Endodermal cell (in vitro differentiated cells): ENCODE data around the gene SRD5A3. TPM values are rescaled to one million over a fixed set of nuclear protein-coding genes. Genes with fewer than 3 reads are reported as not detected.

ENCODE experiments used
- DNase-seq: peaks from one replicate; pipeline ENCODE4 v3.0.0-alpha.2; 2017
- H3K27ac ChIP-seq: 2 replicates; pipeline ENCODE4 v1.5.1; 2013; ENCODE audit warnings: mild to moderate bottlenecking, low read depth, low read length, moderate library complexity
- H3K27me3 ChIP-seq: 2 replicates; pipeline ENCODE4 v1.6.1; 2013; ENCODE audit warnings: mild to moderate bottlenecking, low read length, moderate library complexity; ENCODE audit not compliant: insufficient read depth, control insufficient read depth, poor library complexity, severe bottlenecking
- H3K36me3 ChIP-seq: 2 replicates; pipeline ENCODE4 v1.7.0; 2013; ENCODE audit warnings: mild to moderate bottlenecking, low read length, moderate library complexity; ENCODE audit not compliant: control insufficient read depth, insufficient read depth
- H3K4me1 ChIP-seq: one replicate; pipeline ENCODE4 v1.7.0; 2013; ENCODE audit warnings: low read length; ENCODE audit not compliant: control insufficient read depth, insufficient read depth
- H3K4me3 ChIP-seq: 2 replicates; pipeline ENCODE4 v1.5.1; 2013; ENCODE audit warnings: mild to moderate bottlenecking, low read length, moderate library complexity
- H3K9ac ChIP-seq: 2 replicates; pipeline ENCODE4 v1.6.1; 2013; ENCODE audit warnings: mild to moderate bottlenecking, low read length, moderate library complexity; ENCODE audit not compliant: poor library complexity, severe bottlenecking; ENCODE audit errors: extremely low read depth
- H3K9me3 ChIP-seq: 2 replicates; pipeline ENCODE4 v1.6.1; 2013; ENCODE audit warnings: mild to moderate bottlenecking, low read length, moderate library complexity; ENCODE audit not compliant: control insufficient read depth
- H3K27ac Mint-ChIP-seq: 2 replicates; pipeline ENCODE4 v1.8.0; 2020; ENCODE audit warnings: mixed read lengths
- H3K27me3 Mint-ChIP-seq: 2 replicates; pipeline ENCODE4 v1.8.0; 2021; ENCODE audit warnings: mild to moderate bottlenecking, mixed read lengths; ENCODE audit not compliant: insufficient read depth
- H3K36me3 Mint-ChIP-seq: 2 replicates; pipeline ENCODE4 v1.8.0; 2020; ENCODE audit warnings: low read depth, mixed read lengths
- H3K4me1 Mint-ChIP-seq: 2 replicates; pipeline ENCODE4 v1.8.0; 2020; ENCODE audit warnings: mixed read lengths
- H3K4me3 Mint-ChIP-seq: 2 replicates; pipeline ENCODE4 v1.8.0; 2020; ENCODE audit warnings: mild to moderate bottlenecking, moderate library complexity, mixed read lengths
- H3K9me3 Mint-ChIP-seq: 2 replicates; pipeline ENCODE4 v1.8.0; 2020; ENCODE audit warnings: mild to moderate bottlenecking, mixed read lengths
- CTCF ChIP-seq: fragments of 200-600 bp; sonication (generic); conservative IDR thresholded peaks from 2 replicates; pipeline ENCODE4 v1.5.0; 2021; ENCODE audit warnings: antibody characterized with exemption, mild to moderate bottlenecking
- WGBS, 2 experiments: methylation state at CpG; one replicate each; pipeline versions ENCODE4 v1.1.5 to v1.1.7; 2013; ENCODE audit warnings: missing lambda C conversion rate in 2 of 2, mixed read lengths in 1 of 2; ENCODE audit not compliant: insufficient coverage in 1 of 2, insufficient read length in 1 of 2; 5-methylcytosine and 5-hydroxymethylcytosine counted together
- total RNA-seq, 2 donors: library from RNA; stranded (reverse); fragmentation: NEBNext Ultra II Directional in 1 of 2; extraction: Animal tissue kit (Norgen Biotek cat#: 25700) in 1 of 2; gene quantifications; 2 replicates in 1 of 2; 3 replicates in 1 of 2; pipeline ENCODE4 v1.2.1, GENCODE V29; 2021

SRD5A3 gene
- total RNA-seq, 2 donors from 2014 or later = 34.5 to 37.1 TPM

- no peak overlapping the region for H3K9ac ChIP-seq
- no peak overlapping the region for H3K4me3 ChIP-seq
- no peak for TF ChIP-seq CTCF
- Mint-ChIP-seq H3K9me3 (peaks cover 3% of the 10 kb centered on the region), H3K36me3 (no peaks in the 10 kb centered on the region), H3K4me3 (no peak overlapping the region), H3K27ac (no peak overlapping the region), H3K4me1 (peaks cover 26% of the 10 kb centered on the region), H3K27me3 (no peaks in the 10 kb centered on the region)
- H3K27ac ChIP-seq = no peak overlapping the region
- H3K4me1 ChIP-seq = peaks cover 4% of the 10 kb centered on the region
- no peaks in the 10 kb centered on the region for H3K27me3 ChIP-seq
- no peaks in the 10 kb centered on the region for H3K36me3 ChIP-seq
- H3K9me3 ChIP-seq = no peaks in the 10 kb centered on the region
- no peak for DNase-seq
- 74 to 92% methylated on average over 5 to 7 of the region's 7 CpGs for WGBS, 2 experiments
Measured at GRCh38 chr4:55343887-55344286, 2.2 kb upstream of the SRD5A3 start.

- WGBS, 2 experiments = 88% methylated on average over 3 of the region's 3 CpGs; no CpG with 5 or more reads in 1 of the 2 experiments
- TF ChIP-seq CTCF = no peak
- Mint-ChIP-seq H3K27me3 (no peaks in the 10 kb centered on the region), H3K4me1 (peaks cover 21% of the 10 kb centered on the region), H3K27ac (no peak overlapping the region), H3K9me3 (no peaks in the 10 kb centered on the region), H3K36me3 (no peaks in the 10 kb centered on the region), H3K4me3 (no peak overlapping the region)
- Histone ChIP-seq H3K36me3 (no peaks in the 10 kb centered on the region), H3K4me3 (no peak overlapping the region), H3K27me3 (no peaks in the 10 kb centered on the region), H3K9ac (no peak overlapping the region), H3K4me1 (peaks cover 4% of the 10 kb centered on the region), H3K27ac (no peak overlapping the region), H3K9me3 (no peaks in the 10 kb centered on the region)
- no peak for DNase-seq
Measured at GRCh38 chr4:55345054-55345453, 988 bp upstream of the SRD5A3 start.

GRCh38 chr4:55346851-55347255 lies 811 bp downstream of the SRD5A3 start:
- Histone ChIP-seq H3K36me3 (no peaks in the 10 kb centered on the region), H3K27me3 (no peaks in the 10 kb centered on the region), H3K9ac (peak overlapping the region; percentile 66), H3K27ac (peak overlapping the region; percentile 60), H3K4me1 (peaks cover 4% of the 10 kb centered on the region), H3K4me3 (peak overlapping the region; percentile 84), H3K9me3 (no peaks in the 10 kb centered on the region)
- Mint-ChIP-seq H3K36me3 (peaks cover 5% of the 10 kb centered on the region), H3K27ac (peak overlapping the region; percentile 94), H3K9me3 (no peaks in the 10 kb centered on the region), H3K4me3 (peak overlapping the region; percentile 73), H3K27me3 (no peaks in the 10 kb centered on the region), H3K4me1 (peaks cover 14% of the 10 kb centered on the region)
- no peak for TF ChIP-seq CTCF
- WGBS, 2 experiments = 38 to 40% methylated on average over 10 to 16 of the region's 16 CpGs
- DNase-seq = no peak
